CD4-positive, alpha-beta T cell treated with Interferon gamma for 1 hour (primary cell): Measurements from ENCODE around the gene PRAMEF13.
"Not testable (repeated sequence)": the region's sequence is repeated elsewhere in the genome, so short reads cannot be mapped to it uniquely, and the experiment has no call there.

Experiments used
- DNase-seq: peaks from one replicate; pipeline ENCODE4 v3.0.0-alpha.2; 2020

PRAMEF13 gene

GRCh38 chr1:13201309-13201708 lies at the start of gene PRAMEF13:
TSS of gene PRAMEF13 (minus strand) at chr1:13201409. CDS start at chr1:13199589, 1,820 bp downstream.
- not testable (repeated sequence) for DNase-seq

- not testable (repeated sequence) for DNase-seq
Measured at GRCh38 chr1:13247122-13247521, 45.9 kb upstream of the PRAMEF13 start.

GRCh38 chr1:13246554-13246871 lies 45.3 kb upstream of the PRAMEF13 start:
- not testable (repeated sequence) for DNase-seq

- DNase-seq, result not testable (repeated sequence)
Measured at GRCh38 chr1:13245841-13246553, 44.8 kb upstream of the PRAMEF13 start.

- DNase-seq, result not testable (repeated sequence)
Measured at GRCh38 chr1:13243536-13244263, 42.5 kb upstream of the PRAMEF13 start.

GRCh38 chr1:13239633-13240032 lies 38.4 kb upstream of the PRAMEF13 start:
- not testable (repeated sequence) for DNase-seq

GRCh38 chr1:13237572-13237971 lies 36.4 kb upstream of the PRAMEF13 start:
- not testable (repeated sequence) for DNase-seq

- not testable (repeated sequence) for DNase-seq
Measured at GRCh38 chr1:13234057-13234456, 32.8 kb upstream of the PRAMEF13 start.

- DNase-seq, result not testable (repeated sequence)
Measured at GRCh38 chr1:13232056-13232455, 30.8 kb upstream of the PRAMEF13 start.

GRCh38 chr1:13231061-13231750 lies 30.0 kb upstream of the PRAMEF13 start:
- DNase-seq, result not testable (repeated sequence)

GRCh38 chr1:13230601-13231000 lies 29.4 kb upstream of the PRAMEF13 start:
- DNase-seq, result not testable (repeated sequence)

- DNase-seq, result not testable (repeated sequence)
Measured at GRCh38 chr1:13230096-13230495, 28.9 kb upstream of the PRAMEF13 start.

- peak; percentile 17 for DNase-seq
Measured at GRCh38 chr1:13228343-13228781, 27.2 kb upstream of the PRAMEF13 start.

GRCh38 chr1:13227271-13228055 lies 26.3 kb upstream of the PRAMEF13 start:
- not testable (repeated sequence) for DNase-seq

GRCh38 chr1:13225675-13226204 lies 24.5 kb upstream of the PRAMEF13 start, which contains the start of gene PRAMEF18:
TSS of gene PRAMEF18 (minus strand) at chr1:13226154. CDS start at chr1:13226106, 48 bp downstream.
- not testable (repeated sequence) for DNase-seq

- DNase-seq, result no peak
Measured at GRCh38 chr1:13224480-13225060, 23.4 kb upstream of the PRAMEF13 start.

- not testable (repeated sequence) for DNase-seq
Measured at GRCh38 chr1:13222788-13223187, 21.6 kb upstream of the PRAMEF13 start.

GRCh38 chr1:13219203-13219602 lies 18.0 kb upstream of the PRAMEF13 start:
- not testable (repeated sequence) for DNase-seq

- DNase-seq, result not testable (repeated sequence)
Measured at GRCh38 chr1:13216619-13217018, 15.4 kb upstream of the PRAMEF13 start.

GRCh38 chr1:13208712-13209111 lies 7.5 kb upstream of the PRAMEF13 start:
- DNase-seq, result not testable (repeated sequence)

GRCh38 chr1:13171548-13171947 lies 29.7 kb downstream of the PRAMEF13 start, which contains the start of gene PRAMEF9:
TSS of gene PRAMEF9 (plus strand) at chr1:13171848. CDS start at chr1:13175281, 3,433 bp downstream.
- not testable (repeated sequence) for DNase-seq

- DNase-seq, result not testable (repeated sequence)
Measured at GRCh38 chr1:13165531-13165930, 35.7 kb downstream of the PRAMEF13 start, which contains the start of gene HNRNPCL4. TSS of gene HNRNPCL4 (minus strand) at chr1:13165631. CDS start at chr1:13165467, 164 bp downstream.
